CD4-positive, alpha-beta T cell treated with Interleukin-12 subunit alpha and Interleukin-12 subunit beta, for 1 hour (primary cell): Measurements from ENCODE around the gene SUPT16H.
"Not testable (repeated sequence)": the region's sequence is repeated elsewhere in the genome, so short reads cannot be mapped to it uniquely, and the experiment has no call there.

Source experiments
- DNase-seq: peaks from one replicate; pipeline ENCODE4 v3.0.0-alpha.2; 2020

The SUPT16H gene

DNA sequence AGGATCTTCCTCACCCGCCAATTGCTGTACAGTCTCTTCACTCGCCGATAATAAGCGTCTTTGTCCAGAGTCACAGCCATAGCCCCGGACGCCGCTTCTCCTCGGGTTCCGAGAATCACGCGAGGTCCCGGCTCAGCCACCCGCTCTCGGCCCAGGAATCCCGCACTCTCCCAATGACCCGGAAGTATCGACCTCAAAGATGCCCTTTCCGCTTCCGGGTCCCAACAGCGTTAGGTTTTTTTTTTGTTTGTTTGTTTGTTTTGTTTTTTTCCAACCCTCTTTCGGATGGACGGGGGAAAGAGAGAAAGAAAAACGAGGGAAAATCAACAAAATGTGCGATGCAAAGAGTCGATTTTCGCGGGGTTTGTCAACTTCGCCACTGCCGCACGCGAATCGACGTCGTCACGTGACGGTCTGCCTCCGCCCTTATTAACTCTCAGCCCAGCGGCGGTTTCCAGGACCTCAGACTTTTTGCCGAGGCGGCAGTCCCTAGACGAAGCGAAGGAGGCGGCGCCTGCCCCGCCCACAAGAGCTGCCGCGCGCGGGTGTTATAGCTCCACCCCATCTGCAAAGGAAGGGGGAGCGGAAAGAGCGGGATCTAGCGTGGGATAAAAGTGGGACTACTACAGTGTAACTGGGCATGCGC, at the start of gene SUPT16H:
SUPT16H (minus strand) TSS at position 172 of the 646 bp plus-strand sequence; CDS start at position 80, 92 bp downstream.
- DNase-seq, result peak; percentile 93

DNA sequence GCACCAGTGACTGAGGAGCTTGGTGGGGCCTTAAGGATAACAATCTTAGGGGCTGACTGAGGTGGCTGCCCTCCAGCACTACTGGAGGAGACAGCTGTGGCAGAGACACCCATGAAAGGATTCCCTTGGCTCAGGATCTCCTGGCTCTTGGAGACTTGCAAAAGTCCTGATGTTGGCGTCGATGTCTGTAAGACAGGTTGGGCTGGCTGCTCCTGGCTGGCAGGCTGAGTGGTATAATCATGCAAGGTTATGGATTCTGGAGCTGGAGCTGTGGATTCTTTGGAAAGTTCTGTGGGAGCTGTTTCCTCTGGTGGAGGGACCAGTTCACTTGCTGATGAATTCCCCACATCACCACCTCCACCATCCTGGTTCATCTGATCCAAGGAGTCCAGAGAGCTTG, 47.3 kb upstream of the SUPT16H start:
- no peak for DNase-seq

DNA sequence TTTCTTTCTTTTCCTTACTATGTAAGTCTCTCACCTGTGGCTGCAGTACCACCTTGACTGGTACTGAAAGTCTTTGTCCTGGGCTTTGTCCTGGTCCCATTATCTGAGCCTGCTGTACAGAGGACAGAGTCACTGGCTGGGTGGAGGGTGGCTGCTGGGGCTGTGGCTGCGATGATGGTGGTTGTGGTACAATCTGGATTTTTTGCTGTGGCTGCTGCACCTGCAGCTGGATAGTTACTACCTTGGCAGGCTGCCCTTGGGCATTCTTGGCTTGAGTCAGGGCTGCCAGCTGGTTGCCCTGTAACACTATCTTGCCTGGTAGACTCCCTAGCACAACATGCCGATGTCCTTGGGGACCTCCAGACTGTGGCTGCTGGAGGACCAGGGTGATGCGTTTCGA, 45.1 kb upstream of the SUPT16H start:
- DNase-seq, result no peak

DNA sequence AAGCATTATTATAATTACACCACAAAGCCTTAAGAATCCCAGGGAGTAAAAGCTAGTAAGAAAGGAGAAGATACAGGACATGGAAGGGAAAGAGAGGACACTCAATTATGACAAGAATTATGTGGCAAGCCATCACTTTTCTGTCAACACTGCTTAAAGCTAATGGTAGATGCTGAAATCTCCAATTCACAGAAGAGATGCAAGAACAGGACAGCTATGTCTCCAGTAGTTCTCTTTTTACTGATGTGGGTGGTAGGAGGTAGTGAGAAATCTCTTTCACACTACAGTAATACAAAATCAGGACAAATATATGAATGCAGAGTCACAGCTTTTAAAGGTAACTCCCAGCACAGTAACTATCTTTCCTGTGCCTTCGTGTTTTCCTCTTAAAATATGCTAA, 42.9 kb upstream of the SUPT16H start:
- no peak for DNase-seq

DNA sequence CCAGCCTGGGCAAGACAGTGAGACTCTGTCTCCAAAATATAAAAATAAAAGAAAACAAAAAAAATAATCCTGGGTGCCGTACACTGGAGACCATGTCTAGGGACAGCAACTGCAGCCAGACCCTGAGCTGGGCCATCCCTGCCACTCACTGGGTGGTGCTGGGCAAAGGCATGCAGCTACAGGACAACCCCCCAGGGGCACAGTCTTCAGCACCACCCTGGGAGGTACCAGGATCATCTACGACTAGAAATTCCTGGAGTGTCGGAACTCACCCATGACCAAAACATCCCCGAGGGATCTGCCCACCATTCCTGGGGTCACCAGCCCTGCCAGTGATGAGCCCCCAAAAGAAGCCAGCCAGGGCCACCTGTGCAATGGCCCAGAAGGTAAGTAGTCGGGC, 35.7 kb upstream of the SUPT16H start:
- no peak for DNase-seq

DNA sequence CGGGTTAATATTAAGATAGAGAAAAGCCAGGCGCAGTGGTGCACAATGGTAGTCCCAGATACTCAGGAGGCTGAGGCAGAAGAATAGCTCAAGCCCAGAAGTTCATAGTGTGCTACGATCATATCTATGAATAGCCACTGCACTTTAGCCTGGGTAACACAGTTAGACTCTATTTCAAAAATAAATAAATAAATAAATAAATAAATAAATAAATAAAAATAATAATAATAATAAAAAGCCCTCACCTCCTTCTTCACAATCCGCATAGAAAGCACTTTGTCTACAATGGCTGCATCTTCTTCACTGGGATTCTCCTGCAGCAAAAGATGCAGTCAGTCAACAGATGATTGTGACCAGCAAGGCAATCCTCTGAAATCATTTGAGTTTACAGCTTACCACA, 31.5 kb upstream of the SUPT16H start:
- no peak for DNase-seq

DNA sequence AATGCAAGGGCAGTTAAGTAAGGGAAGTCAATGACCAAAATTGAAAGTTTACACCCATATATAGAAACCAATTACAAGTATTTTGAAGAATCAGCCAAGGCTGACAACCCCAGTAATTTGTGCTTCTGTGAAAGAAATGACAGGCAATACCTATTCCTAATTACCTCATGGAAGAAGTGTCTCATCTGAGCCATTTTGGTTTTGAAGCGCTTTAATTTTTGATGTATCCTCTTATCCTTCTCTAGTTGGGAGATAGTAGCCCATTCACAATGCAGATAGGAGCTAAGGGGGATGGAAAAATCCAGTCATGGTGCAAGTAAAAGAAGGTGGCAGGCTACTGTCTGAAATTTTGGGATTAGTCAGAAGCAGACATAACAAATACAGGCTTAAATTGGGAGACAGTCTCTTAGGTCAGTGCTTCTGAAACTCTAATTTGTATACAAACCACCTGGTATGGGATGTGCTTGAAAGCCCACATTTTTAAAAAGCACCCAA, 30.4 kb upstream of the SUPT16H start:
- no peak for DNase-seq

DNA sequence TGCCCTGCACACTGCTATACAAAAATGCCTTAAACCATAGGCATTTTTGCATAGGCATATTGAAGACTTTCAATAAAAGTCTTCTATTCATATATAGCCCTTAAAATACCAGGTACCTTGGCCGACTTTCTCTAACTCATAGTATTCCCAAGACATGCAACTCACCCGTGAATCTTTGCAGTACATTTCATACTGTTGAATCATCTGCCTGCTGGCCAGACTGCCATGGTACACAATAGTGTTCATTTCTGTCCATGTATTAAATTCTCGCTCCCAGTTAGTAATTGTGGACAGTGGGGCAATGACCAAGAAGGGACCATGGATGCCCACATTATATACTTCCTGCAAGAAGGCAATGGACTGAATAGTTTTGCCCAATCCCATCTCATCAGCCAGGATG, 24.3 kb upstream of the SUPT16H start:
- no peak for DNase-seq

DNA sequence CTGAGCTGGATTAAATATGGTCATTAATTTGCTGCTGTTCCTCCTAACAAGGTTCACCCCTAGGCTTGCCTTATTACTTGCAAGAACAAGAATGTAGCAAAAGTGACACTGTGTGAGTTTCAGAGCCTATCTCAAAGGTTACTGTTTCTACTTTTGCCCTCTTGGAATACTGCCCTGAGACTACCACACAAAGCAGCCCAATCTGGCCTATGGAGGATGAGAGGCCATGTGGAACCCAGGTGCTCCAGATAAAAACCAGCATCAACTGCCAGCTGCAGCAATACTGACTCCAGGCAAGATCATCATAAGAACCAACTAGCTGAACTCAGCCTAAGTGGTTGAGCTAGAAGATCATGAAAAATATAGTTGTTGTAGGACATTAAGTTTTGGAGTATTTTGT, 22.4 kb upstream of the SUPT16H start:
- no peak for DNase-seq

DNA sequence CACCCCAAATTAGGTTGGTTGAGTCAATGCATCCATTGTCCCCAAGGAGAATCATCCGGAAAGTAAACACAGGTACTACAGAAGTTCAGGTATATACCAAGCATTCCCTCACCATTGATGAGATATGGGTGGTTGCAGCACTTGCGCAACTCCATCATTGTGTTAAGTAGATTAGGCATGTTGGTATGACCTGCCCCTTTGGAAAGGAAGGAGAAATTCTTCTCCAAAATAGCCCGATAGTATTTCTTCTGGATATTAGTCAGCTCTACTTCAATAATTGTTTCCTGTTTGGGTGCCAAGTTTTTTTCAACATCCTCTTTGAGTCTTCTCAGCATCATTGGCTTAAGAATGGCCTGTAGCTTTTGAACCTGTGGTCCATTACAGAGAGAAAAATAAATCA, 21.3 kb upstream of the SUPT16H start:
- no peak for DNase-seq

DNA sequence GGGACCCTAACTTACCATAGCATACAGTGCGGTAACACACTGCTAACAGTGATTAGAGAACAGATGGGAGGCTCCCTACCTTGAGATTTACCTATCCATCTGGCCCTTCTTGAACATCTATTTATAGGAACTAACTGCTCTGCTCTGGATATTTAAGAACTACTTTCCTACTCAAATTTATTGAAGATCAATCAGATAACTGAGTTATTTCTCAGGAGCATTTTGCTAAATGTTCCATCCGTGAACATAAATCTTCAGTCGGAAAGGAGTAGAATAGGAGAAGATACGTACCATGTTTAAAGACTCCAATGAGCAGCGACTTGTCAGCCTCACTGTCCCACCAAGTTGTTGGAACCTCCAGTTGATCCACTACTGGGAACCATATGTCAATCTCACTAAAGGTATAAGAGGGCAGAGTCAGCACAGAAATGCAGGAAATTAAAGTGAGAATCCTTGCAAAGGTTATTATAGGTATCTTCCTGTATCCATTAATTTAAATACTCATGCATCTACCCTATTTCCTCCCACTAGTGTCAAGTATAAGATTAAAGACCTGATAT, 15.6 kb upstream of the SUPT16H start:
- DNase-seq, result no peak

DNA sequence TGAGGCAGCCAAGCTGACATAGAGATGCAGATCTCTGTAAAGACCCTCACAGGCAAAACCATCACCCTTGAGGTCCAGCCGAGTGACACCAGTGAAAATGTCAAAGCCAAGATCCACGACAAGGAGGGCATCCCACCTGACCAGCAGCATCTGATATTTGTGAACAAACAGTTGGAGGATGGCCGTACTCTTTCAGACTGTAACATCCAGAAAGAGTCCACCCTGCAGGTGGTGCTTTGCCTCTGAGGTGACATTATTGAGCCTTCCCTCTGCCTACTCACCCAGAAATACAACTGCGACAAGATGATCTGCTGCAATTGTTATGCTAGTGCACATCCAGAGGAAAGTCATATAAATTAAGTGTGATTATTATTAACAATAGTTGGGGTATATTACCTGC, 15.1 kb upstream of the SUPT16H start:
- DNase-seq, result no peak

DNA sequence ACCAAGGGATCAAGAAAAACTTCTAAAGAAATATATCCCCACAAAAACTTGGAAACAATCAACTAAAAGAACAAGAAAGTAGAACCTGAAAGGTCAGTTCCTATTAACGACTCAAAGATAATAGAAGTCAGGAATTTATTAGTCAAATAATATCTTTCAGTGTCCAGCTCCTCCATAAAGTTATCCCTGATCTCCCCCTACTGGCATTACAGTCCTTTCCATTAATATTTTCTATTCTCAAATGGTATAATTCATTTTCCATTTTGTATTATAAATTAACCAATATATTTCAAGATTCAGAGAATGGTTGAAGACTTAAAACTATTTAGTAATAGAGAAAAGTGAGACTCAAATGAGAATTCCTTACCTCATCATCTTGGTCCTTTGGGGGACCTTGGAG, 11.6 kb upstream of the SUPT16H start:
- DNase-seq, result no peak

DNA sequence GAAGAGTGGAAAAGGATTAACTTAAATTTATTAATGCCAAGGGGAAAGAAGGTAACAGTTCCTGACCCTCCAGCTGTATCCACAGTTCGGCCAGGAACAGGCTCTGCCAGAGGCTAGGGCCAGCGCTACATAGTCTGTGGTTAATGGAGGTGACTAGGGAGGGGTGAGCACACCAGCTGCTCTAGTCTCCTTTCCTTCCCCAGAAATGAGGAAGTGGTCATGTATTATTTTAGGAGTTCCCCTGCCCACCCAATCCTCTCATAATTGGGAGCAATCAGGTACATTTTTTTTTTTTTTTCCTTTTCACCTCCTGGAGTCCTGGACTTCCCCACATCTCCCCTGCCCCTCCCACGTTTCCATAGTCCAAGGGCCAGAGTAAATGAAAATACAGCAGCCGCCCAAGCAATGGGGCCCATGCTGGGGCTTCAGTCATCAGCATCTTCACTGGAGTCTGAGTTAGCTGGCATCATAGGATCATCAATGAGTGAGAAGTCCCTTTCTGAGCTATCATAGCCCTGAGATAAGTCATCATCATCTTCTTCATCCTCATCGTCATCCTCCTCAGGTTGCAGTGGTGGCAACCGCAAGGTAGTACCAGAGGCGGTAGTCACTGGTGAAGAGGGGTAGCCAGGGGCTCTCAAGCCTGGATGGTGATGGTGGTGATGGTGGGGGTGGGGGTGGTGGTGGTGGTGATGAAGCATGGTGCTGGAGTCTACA, 1.5 kb upstream of the SUPT16H start:
- no peak for DNase-seq

DNA sequence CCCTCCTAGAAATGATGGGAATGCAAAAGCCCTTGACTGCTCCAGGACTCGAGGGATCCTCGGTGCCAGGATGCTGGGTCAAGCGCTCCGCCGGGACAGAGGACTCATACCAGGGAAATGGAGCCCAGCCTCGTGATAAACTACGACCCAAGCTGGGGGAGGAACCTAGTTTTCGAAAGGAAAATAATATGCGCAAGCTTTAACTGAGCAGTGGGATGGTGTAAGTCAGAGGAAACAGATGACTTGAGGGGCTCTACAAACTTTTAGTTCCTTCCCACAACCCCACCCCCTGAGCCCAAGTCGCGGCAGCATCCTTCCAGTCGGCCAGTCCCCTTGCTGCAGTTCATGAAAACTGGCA, 654 bp upstream of the SUPT16H start:
- DNase-seq, result no peak

DNA sequence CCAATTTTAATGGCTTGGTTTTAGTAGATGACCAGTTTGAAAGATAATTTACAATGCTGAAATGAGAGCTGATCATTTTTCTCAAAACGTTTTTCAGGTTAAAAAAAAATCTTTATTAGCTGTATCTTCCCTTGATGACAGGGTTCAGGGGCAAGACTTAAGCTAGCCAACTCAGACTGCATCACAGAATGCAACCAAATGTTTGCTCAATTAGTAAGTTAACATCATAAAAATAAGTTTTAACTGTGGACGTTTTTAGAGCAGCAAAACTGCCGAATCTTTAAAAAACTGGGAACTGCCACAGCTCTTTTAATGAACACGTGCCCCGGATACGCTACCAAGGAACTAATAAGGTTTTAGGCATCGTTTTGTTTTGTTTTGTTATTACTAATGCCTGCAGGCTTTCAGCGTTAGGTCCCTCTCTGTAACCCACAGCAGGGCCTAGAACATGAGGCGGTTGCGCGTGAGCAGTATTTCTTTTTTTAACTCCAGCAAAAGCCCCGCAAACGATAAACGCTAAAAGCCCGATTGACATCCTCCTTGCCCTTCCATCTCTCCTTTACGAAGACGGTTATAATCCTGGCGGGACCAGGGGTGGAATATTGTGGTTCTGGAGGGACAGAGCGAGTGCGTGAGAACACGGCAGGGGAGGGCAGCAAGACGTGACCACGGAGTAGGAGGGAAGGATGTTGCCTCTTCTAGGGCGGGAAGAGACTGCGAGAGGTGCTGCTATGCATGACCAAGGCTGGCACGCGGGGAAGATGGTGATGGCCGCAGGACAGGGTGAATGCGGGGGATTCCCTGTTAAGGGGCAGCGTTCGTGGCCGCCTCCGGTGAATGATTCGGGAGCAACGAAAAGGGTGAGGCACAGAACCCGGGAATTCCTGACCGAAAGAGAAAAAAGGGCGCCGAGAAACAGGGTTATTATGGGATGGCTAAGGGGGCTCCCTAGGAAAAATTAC, 652 bp downstream of the SUPT16H start:
- peak; percentile 52 for DNase-seq

DNA sequence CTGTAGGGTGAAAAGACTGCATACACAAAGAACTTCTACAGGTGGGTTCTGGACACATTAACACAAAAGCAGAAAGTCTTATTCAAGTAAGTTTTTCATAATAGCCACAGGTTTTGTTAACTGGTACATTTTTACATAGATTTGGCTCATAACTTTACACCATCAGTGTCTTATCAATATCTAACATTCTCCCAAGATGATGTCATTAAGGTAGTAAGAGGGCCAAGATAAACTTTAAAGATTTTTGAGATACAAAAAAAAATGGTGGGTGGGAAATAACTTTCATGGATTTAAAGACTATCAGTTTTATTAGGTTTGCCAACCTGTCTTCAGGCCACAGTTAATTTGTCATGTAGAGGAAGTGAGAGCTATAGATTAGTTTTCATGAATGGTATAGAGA, 1.7 kb downstream of the SUPT16H start:
- no peak for DNase-seq

DNA sequence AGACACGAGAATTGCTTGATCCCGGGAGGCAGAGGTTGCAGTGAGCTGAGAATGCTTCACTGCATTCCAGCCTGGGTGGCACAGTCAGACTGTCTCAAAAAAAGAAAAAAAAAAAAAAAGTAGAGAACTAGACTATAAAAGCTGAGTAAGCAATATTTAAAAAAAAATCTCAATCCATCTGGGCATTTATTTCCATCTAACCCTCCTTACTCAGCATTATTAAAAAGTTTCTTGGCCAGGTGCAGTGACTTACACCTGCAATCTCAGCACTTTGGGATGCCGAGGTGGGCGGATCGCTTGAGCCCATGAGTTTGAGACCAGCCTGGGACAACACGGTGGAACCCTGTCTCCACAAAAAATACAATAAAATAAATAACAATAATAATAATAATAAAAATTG, 4.5 kb downstream of the SUPT16H start:
- no peak for DNase-seq

DNA sequence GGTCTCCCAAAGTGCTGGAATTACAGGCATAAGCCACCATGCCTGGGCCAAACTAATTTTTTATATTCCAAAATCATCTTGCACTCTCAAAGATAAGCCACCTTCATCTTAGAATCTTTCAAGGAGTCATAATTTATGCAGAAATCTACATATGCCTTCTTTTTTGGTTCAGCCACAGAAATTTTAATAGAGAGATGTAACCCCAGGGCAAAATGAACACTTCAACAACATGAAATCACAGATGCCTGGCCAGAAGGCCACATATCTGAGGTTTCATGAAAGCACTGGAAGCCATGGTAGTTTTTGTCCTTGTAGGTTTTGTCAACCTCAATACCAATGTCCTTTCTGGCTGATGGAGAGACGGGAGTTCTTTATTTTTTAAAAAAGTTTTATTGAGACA, 9.8 kb downstream of the SUPT16H start:
- DNase-seq, result no peak

DNA sequence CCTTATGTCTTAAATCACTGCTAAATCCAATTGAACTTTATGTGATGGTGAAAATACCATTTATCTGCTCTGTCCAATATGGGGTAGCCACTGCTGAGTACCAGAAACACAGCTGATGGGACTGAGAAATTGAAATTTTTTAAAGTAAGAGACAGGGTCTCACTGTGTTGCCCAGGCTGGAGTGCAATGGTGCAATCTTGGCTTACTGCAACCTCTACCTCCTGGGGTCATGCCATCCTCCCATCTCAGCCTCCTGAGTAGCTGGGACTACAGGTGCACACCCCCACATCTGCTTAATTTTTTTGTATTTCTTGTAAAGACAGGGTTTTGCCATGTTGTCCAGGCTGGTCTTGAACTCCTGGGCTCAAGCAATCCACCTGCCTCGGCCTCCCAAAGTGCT, 11.0 kb downstream of the SUPT16H start:
- DNase-seq, result not testable (repeated sequence)

DNA sequence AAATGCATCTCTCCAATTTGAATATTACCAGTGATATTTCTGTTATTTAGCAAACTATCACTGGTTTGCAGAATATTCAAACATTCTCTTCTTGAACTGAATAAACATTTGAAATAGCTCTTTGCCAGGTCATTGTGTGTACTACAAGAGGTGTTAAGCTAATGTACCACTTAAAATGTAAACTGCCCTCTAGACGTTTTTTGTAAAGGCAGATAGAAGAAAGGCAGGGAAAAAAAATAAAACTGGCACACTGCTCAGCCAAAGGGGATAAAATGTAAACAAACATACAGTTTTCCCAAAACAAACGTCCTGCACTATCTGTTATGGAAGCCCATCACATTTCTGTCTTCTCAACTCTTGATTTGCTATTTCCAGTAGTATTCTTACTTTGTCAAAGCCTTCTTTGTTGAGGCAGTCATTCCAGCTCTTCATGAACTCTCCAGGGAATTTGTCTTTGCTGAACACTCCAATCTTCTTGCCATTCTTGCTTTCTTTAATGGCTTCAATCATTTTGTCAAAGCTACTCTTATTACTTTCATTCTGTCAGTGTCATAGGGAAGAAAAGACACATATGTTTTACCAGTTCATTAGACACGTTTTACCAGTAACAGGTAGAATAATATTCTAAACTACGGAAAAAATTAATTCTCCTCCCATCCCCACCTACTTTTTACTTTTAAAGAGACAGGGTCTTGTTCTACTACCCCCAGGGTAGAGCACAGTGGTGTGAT, 13.7 kb downstream of the SUPT16H start:
- no peak for DNase-seq

DNA sequence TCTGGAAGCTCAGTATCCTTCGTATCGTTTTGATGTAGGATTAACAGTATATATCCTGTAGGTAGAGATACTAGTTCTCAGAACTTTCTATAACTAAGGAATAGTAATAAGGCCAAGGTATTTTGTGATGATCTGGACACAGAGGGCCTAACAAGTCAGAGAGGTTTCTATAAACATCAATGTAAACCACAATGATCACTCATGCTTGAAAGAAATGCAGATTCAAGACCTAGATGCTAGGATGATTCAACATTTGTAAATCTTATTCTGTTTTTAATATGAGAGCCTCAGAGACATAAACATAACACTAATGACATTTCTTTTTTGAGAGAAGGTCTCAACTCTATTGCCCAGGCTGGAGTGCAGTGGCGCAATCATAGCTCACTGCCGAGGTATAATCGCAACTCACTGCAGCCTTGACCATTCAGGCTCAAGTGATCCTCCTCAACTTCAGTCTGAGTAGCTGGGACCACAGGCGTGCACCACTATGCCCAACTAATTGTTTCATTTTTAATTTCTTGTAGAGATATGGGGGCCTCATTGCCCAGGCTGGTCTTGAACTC, 16.2 kb downstream of the SUPT16H start:
- no peak for DNase-seq
